DND-41 (cell line): ENCODE data around the gene ALPK3.

ENCODE experiments used
- ATAC-seq: fragments of 200-7000 bp; cut with Tn5 transposase; 3 replicates; pipeline ENCODE4 v1.9.1; 2021; ENCODE audit warnings: low read depth; ENCODE audit not compliant: insufficient read depth
- DNase-seq: peaks from one replicate; pipeline ENCODE4 v3.0.0-alpha.2; 2020
- H2AFZ ChIP-seq: 2 replicates; pipeline ENCODE4 v1.6.0; 2012; ENCODE audit warnings: low read depth, low read length
- H3K27ac ChIP-seq: 2 replicates; pipeline ENCODE4 v1.5.1; 2012; ENCODE audit warnings: low read length, inconsistent platforms
- H3K27me3 ChIP-seq: fragments of 200-600 bp; sonication (generic); 2 replicates; pipeline ENCODE4 v1.6.0; 2012; ENCODE audit warnings: low read length, mild to moderate bottlenecking, inconsistent platforms; ENCODE audit not compliant: insufficient read depth, poor library complexity
- H3K36me3 ChIP-seq: 2 replicates; pipeline ENCODE4 v1.5.1; 2012; ENCODE audit warnings: low read length, inconsistent platforms; ENCODE audit not compliant: insufficient read depth
- H3K4me1 ChIP-seq: 2 replicates; pipeline ENCODE4 v1.5.1; 2012; ENCODE audit warnings: mild to moderate bottlenecking, low read length; ENCODE audit not compliant: insufficient read depth
- H3K4me2 ChIP-seq: 2 replicates; pipeline ENCODE4 v1.6.0; 2012; ENCODE audit warnings: mild to moderate bottlenecking, moderate library complexity, low read length, inconsistent platforms; ENCODE audit not compliant: insufficient read depth
- H3K4me3 ChIP-seq, 2 experiments: fragments of 200-600 bp in 1 of 2; shearing (Covaris generic) in 1 of 2; 2 replicates each; pipeline ENCODE4 v1.5.1; 2012 to 2016; ENCODE audit warnings: inconsistent platforms in 2 of 2, low read length in 2 of 2, mild to moderate bottlenecking in 2 of 2, low read depth in 1 of 2, moderate library complexity in 1 of 2
- H3K79me2 ChIP-seq: 2 replicates; pipeline ENCODE4 v1.6.0; 2012; ENCODE audit warnings: low read length, inconsistent platforms; ENCODE audit not compliant: insufficient read depth
- H3K9ac ChIP-seq: 2 replicates; pipeline ENCODE4 v1.6.0; 2012; ENCODE audit warnings: low read depth, mild to moderate bottlenecking, inconsistent platforms, low read length, moderate library complexity
- H3K9me3 ChIP-seq: 2 replicates; pipeline ENCODE4 v1.5.1; 2012; ENCODE audit warnings: low read length, moderate library complexity, mild to moderate bottlenecking, inconsistent platforms; ENCODE audit not compliant: insufficient read depth, severe bottlenecking
- H4K20me1 ChIP-seq: 2 replicates; pipeline ENCODE4 v1.6.0; 2012; ENCODE audit warnings: low read length; ENCODE audit not compliant: insufficient read depth
- EZH2 ChIP-seq: IDR thresholded peaks from 3 replicates; pipeline ENCODE4 v1.6.1; 2012; ENCODE audit warnings: borderline replicate concordance, low read depth, mild to moderate bottlenecking, moderate library complexity, low read length, inconsistent platforms; ENCODE audit not compliant: severe bottlenecking
- TF ChIP-seq, protein P1 (sequence below): IDR thresholded peaks from 2 replicates; pipeline ENCODE4 v1.5.1; 2012; ENCODE audit warnings: borderline replicate concordance, low read length, moderate library complexity, mild to moderate bottlenecking; ENCODE audit not compliant: poor library complexity, severe bottlenecking; ENCODE audit errors: extremely low read depth

ALPK3 gene

DNA sequence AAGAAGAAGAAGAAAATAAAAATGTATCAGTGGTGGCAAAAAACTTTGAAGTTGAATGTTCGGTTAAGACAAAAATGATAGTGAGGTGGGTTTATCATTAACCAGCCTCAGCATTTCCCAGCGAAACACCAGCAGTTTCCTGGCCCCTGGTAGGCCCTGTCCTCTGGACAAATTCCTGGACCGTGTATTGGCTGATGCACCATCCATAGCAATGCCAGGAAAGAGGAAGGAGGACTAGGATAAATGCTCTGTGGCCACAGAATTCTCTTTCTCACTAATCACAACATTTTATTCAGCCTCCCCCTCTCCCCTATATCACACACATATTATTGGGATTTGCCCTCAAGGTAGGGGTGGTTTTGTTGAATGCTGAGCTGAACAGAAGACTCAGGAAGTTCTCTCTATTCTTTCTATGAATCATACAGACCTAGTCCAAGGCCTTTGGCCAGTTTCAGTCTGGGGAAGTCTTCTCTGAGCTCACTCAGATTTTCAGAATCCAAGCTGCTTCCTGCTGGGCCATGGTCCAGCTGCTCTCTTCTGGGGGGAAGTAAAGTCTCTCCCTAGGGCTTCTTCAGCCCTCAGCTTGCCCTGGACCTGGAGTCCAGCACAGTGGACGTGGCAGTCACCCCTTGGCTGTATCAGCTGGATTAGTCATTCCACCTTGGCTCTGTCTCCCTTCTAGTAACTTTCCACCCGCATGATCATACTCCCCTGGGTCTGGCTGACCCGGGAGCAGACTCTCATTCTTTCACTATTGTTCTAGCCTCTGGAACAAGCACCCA is 94.9 kb downstream of the ALPK3 start:
- no peaks in the 10 kb centered on the region for H3K79me2 ChIP-seq
- ATAC-seq (no peak), DNase-seq (no peak)
- no peaks in the 10 kb centered on the region for H3K9me3 ChIP-seq
- H4K20me1 ChIP-seq = no peaks in the 10 kb centered on the region
- no peaks in the 10 kb centered on the region for H3K36me3 ChIP-seq
- H3K27me3 ChIP-seq = peaks cover 3% of the 10 kb centered on the region
- no peak overlapping the region for H3K9ac ChIP-seq
- H3K4me1 ChIP-seq = peaks cover 7% of the 10 kb centered on the region
- no peak overlapping the region for H2AFZ ChIP-seq
- no peak overlapping the region for H3K4me2 ChIP-seq
- no peak overlapping the region for H3K4me3 ChIP-seq
- no peak overlapping the region for H3K27ac ChIP-seq
- TF ChIP-seq, protein P1, sequence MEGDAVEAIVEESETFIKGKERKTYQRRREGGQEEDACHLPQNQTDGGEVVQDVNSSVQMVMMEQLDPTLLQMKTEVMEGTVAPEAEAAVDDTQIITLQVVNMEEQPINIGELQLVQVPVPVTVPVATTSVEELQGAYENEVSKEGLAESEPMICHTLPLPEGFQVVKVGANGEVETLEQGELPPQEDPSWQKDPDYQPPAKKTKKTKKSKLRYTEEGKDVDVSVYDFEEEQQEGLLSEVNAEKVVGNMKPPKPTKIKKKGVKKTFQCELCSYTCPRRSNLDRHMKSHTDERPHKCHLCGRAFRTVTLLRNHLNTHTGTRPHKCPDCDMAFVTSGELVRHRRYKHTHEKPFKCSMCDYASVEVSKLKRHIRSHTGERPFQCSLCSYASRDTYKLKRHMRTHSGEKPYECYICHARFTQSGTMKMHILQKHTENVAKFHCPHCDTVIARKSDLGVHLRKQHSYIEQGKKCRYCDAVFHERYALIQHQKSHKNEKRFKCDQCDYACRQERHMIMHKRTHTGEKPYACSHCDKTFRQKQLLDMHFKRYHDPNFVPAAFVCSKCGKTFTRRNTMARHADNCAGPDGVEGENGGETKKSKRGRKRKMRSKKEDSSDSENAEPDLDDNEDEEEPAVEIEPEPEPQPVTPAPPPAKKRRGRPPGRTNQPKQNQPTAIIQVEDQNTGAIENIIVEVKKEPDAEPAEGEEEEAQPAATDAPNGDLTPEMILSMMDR = no peak
- no peak for TF ChIP-seq EZH2

DNA sequence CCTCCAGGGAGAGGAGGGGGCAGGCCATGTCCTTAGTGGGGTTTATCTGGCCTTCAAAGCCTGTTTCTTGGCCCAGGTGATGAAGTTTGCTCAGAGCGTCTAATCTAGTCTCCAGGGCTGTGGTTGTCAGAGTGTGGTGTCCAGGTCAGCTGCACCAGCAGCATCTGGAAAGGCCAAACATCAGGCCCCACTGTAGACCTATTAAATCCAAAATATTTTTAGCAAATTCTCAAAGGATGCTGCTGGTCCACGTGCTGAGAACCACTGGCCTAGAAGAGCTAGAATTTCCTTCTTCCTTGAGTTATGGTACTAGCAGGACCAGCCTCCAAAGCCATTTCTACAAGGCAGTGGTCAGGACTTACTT is 96.2 kb downstream of the ALPK3 start:
- H3K9ac ChIP-seq = no peak overlapping the region
- TF ChIP-seq, protein P1 = no peak
- TF ChIP-seq EZH2 = no peak
- no peak overlapping the region for H3K4me2 ChIP-seq
- DNase-seq (no peak), ATAC-seq (no peak)
- no peak overlapping the region for H2AFZ ChIP-seq
- H3K79me2 ChIP-seq = no peaks in the 10 kb centered on the region
- no peak overlapping the region for H3K4me3 ChIP-seq
- no peaks in the 10 kb centered on the region for H3K36me3 ChIP-seq
- H4K20me1 ChIP-seq = no peaks in the 10 kb centered on the region
- H3K27ac ChIP-seq = no peak overlapping the region
- peaks cover 7% of the 10 kb centered on the region for H3K4me1 ChIP-seq
- H3K27me3 ChIP-seq = peaks cover 7% of the 10 kb centered on the region
- H3K9me3 ChIP-seq = no peaks in the 10 kb centered on the region

DNA sequence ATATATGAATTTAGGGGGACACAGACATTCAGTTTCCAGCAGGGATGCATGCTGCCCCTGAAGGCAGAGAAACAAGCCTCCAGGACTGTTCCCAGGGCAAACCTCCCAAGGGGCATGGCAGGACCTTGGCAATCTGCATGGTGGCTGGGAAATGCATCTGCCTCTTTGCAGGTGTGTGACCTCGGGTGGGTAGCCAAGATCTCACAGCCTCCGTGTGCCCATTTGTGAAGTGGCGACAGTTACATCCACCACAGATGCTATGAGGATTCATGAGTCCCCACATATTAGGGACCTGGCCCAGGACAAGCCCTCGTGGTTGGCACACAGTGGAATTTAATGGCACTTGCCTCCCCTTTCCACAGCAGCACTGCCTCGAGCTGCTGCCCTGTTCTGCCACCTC is 97.2 kb downstream of the ALPK3 start:
- no peaks in the 10 kb centered on the region for H4K20me1 ChIP-seq
- H3K27ac ChIP-seq = no peak overlapping the region
- H3K27me3 ChIP-seq = peaks cover 10% of the 10 kb centered on the region
- H3K4me1 ChIP-seq = peaks cover 7% of the 10 kb centered on the region
- no peak overlapping the region for H3K4me2 ChIP-seq
- TF ChIP-seq EZH2 = no peak
- TF ChIP-seq, protein P1 = no peak
- no peaks in the 10 kb centered on the region for H3K36me3 ChIP-seq
- no peak for DNase-seq
- no peaks in the 10 kb centered on the region for H3K9me3 ChIP-seq
- ATAC-seq = no peak
- H2AFZ ChIP-seq = no peak overlapping the region
- no peak overlapping the region for H3K4me3 ChIP-seq
- no peaks in the 10 kb centered on the region for H3K79me2 ChIP-seq
- H3K9ac ChIP-seq = no peak overlapping the region
